ENCODE results near the gene INHBE.
A peak's percentile ranks its signal among the peaks of the same experiment; 100 is the strongest.

The INHBE gene

GRCh38 chr12:57458665-57459054, 3.6 kb downstream of the INHBE start:
- no peak overlapping the region for H3K4me3 ChIP-seq (IDR thresholded peaks at IDR 0.05; ENCODE audit: insufficient read depth, low read depth, low read length)
- H2AFZ ChIP-seq (ENCODE audit: low read depth): peak overlapping the region; percentile 95
- peaks cover 67% of the 10 kb centered on the region for H3K4me1 ChIP-seq (ENCODE audit: low read depth, poor library complexity, severe bottlenecking)
- H3K4me2 ChIP-seq: peak overlapping the region; percentile 90
- no peaks in the 10 kb centered on the region for H3K79me2 ChIP-seq (ENCODE audit: insufficient read depth, low read depth)
- TF ChIP-seq CTCF (conservative IDR thresholded peaks at IDR 0.05; ENCODE audit: low read depth, low read length): no peak
- H3K36me3 ChIP-seq (ENCODE audit: insufficient read depth): no peaks in the 10 kb centered on the region
- peaks cover 26% of the 10 kb centered on the region for H3K27me3 ChIP-seq (ENCODE audit: insufficient read depth, low read depth)
- peak overlapping the region; percentile 40 for H3K9ac ChIP-seq
- H4K20me1 ChIP-seq (ENCODE audit: insufficient read depth): no peaks in the 10 kb centered on the region
- H3K27ac ChIP-seq: peak overlapping the region; percentile 47

- Histone ChIP-seq H4K20me1 (ENCODE audit: insufficient read depth) (no peaks in the 10 kb centered on the region), H3K4me1 (ENCODE audit: low read depth, poor library complexity, severe bottlenecking) (peaks cover 62% of the 10 kb centered on the region), H3K36me3 (ENCODE audit: insufficient read depth) (no peaks in the 10 kb centered on the region), H3K27ac (peak overlapping the region; percentile 47), H2AFZ (ENCODE audit: low read depth) (peak overlapping the region; percentile 95), H3K27me3 (ENCODE audit: insufficient read depth, low read depth) (peaks cover 30% of the 10 kb centered on the region), H3K4me3 (IDR thresholded peaks at IDR 0.05; ENCODE audit: insufficient read depth, low read depth, low read length) (peak overlapping the region; percentile 88), H3K4me2 (peak overlapping the region; percentile 90), H3K9ac (peak overlapping the region; percentile 40), H3K79me2 (ENCODE audit: insufficient read depth, low read depth) (no peaks in the 10 kb centered on the region)
- TF ChIP-seq CTCF (conservative IDR thresholded peaks at IDR 0.05; ENCODE audit: low read depth, low read length): peak; percentile 100
Measured at GRCh38 chr12:57459055-57459749, 4.1 kb downstream of the INHBE start.

- Histone ChIP-seq H3K4me1 (ENCODE audit: low read depth, poor library complexity, severe bottlenecking) (peaks cover 55% of the 10 kb centered on the region), H3K9ac (peak within 1 kb of the TSS; percentile 40), H3K36me3 (ENCODE audit: insufficient read depth) (no peaks in the 10 kb centered on the region), H3K4me3 (IDR thresholded peaks at IDR 0.05; ENCODE audit: insufficient read depth, low read depth, low read length) (peak within 1 kb of the TSS; percentile 88), H3K79me2 (ENCODE audit: insufficient read depth, low read depth) (no peaks in the 10 kb centered on the region), H3K4me2 (peak within 1 kb of the TSS; percentile 90), H3K27me3 (ENCODE audit: insufficient read depth, low read depth) (peaks cover 37% of the 10 kb centered on the region), H4K20me1 (ENCODE audit: insufficient read depth) (no peaks in the 10 kb centered on the region), H3K27ac (peak within 1 kb of the TSS; percentile 47), H2AFZ (ENCODE audit: low read depth) (peak within 1 kb of the TSS; percentile 95)
- no peak for TF ChIP-seq CTCF (conservative IDR thresholded peaks at IDR 0.05; ENCODE audit: low read depth, low read length)
Measured at GRCh38 chr12:57459750-57460467, 4.8 kb downstream of the INHBE start, which contains the start of gene GLI1. GLI1 (plus strand) TSS chr12:57459785; CDS start chr12:57463692, 3,907 bp downstream.

- Histone ChIP-seq H4K20me1 (ENCODE audit: insufficient read depth) (no peaks in the 10 kb centered on the region), H3K4me1 (ENCODE audit: low read depth, poor library complexity, severe bottlenecking) (peaks cover 50% of the 10 kb centered on the region), H3K4me2 (peak overlapping the region; percentile 88), H3K9ac (no peak overlapping the region), H3K36me3 (ENCODE audit: insufficient read depth) (no peaks in the 10 kb centered on the region), H3K27ac (no peak overlapping the region), H3K4me3 (IDR thresholded peaks at IDR 0.05; ENCODE audit: insufficient read depth, low read depth, low read length) (no peak overlapping the region), H3K27me3 (ENCODE audit: insufficient read depth, low read depth) (peaks cover 43% of the 10 kb centered on the region), H2AFZ (ENCODE audit: low read depth) (no peak overlapping the region; the same call in 1 of the 2 replicates), H3K79me2 (ENCODE audit: insufficient read depth, low read depth) (no peaks in the 10 kb centered on the region)
- TF ChIP-seq CTCF (conservative IDR thresholded peaks at IDR 0.05; ENCODE audit: low read depth, low read length): no peak
Measured at GRCh38 chr12:57460468-57460784, 5.3 kb downstream of the INHBE start.
